Ishikawa (cell line): Measurements from ENCODE around the gene CHPF.

ENCODE experiments used
- CEBPB ChIP-seq: IDR thresholded peaks from 2 replicates; pipeline ENCODE4 v1.6.1; 2012
- CREB1 ChIP-seq: IDR thresholded peaks from 2 replicates; pipeline ENCODE4 v1.6.1; 2012; ENCODE audit warnings: low read depth
- EGR1 ChIP-seq: IDR thresholded peaks from 2 replicates; pipeline ENCODE4 v1.6.1; 2012
- EP300 ChIP-seq: IDR thresholded peaks from 2 replicates; pipeline ENCODE4 v1.6.1; 2012; ENCODE audit warnings: borderline replicate concordance
- FOXM1 ChIP-seq: IDR thresholded peaks from 2 replicates; pipeline ENCODE4 v1.6.1; 2012; ENCODE audit warnings: low read depth, borderline replicate concordance
- NFIC ChIP-seq: IDR thresholded peaks from 2 replicates; pipeline ENCODE4 v1.6.1; 2012
- RAD21 ChIP-seq: IDR thresholded peaks from 2 replicates; pipeline ENCODE4 v1.6.1; 2012; ENCODE audit warnings: low read depth
- TAF1 ChIP-seq: IDR thresholded peaks from 2 replicates; pipeline ENCODE4 v1.6.1; 2012; ENCODE audit warnings: low read depth, mild to moderate bottlenecking
- TCF12 ChIP-seq: IDR thresholded peaks from 2 replicates; pipeline ENCODE4 v1.6.1; 2012; ENCODE audit warnings: low read depth
- TEAD4 ChIP-seq: IDR thresholded peaks from 2 replicates; pipeline ENCODE4 v1.6.1; 2012
- YY1 ChIP-seq: IDR thresholded peaks from 2 replicates; pipeline ENCODE4 v1.6.1; 2012; ENCODE audit warnings: low read depth
- ZBTB7A ChIP-seq: IDR thresholded peaks from 2 replicates; pipeline ENCODE4 v1.6.1; 2012; ENCODE audit warnings: low read depth
- TF ChIP-seq, protein P1 (sequence below): IDR thresholded peaks from 2 replicates; pipeline ENCODE4 v1.6.1; 2012
- TF ChIP-seq, protein P2 (sequence below): IDR thresholded peaks from 2 replicates; pipeline ENCODE4 v1.6.1; 2012; ENCODE audit warnings: low read depth, mild to moderate bottlenecking
- TF ChIP-seq, protein P3 (sequence below): IDR thresholded peaks from 2 replicates; pipeline ENCODE4 v1.6.1; 2012

CHPF gene

DNA sequence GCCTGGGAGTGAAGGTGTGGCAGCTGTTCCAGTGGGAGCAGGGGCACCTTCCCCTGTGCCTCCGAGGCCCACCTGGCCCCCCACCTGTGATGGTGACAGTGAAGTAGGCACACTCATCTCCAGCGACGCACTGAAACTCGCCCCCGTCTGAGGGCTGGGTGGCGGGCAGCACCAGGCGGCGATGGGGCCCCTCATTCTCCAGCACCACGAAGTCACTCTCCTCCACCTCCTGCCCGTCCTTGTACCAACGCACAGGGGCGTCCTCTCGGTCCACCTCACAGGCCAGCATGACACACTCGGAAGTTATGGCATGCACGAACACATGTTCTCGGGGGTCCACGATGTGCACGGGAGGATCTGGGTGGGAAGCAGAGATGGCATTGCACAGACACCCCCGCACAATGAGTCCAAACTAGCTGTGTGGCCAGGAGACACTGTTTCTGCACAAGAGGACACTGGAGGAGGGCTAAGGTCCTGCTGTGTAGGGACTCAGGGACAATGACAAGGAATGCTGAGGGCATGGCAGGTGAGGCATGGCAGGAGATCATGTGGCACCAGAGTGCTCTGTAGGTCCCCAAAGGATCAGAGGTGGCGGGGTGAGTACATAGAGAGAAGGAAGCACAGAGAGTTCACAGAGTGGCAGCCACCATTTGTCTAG, 19.8 kb upstream of the CHPF start:
- TF ChIP-seq TCF12 (no peak), RAD21 (no peak), TAF1 (no peak), TEAD4 (no peak), CEBPB (no peak), NFIC (no peak), EGR1 (no peak), CREB1 (no peak), YY1 (no peak), ZBTB7A (no peak), EP300 (no peak), FOXM1 (no peak)
- TF ChIP-seq, protein P1, sequence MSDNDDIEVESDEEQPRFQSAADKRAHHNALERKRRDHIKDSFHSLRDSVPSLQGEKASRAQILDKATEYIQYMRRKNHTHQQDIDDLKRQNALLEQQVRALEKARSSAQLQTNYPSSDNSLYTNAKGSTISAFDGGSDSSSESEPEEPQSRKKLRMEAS = no peak
- TF ChIP-seq, protein P2, sequence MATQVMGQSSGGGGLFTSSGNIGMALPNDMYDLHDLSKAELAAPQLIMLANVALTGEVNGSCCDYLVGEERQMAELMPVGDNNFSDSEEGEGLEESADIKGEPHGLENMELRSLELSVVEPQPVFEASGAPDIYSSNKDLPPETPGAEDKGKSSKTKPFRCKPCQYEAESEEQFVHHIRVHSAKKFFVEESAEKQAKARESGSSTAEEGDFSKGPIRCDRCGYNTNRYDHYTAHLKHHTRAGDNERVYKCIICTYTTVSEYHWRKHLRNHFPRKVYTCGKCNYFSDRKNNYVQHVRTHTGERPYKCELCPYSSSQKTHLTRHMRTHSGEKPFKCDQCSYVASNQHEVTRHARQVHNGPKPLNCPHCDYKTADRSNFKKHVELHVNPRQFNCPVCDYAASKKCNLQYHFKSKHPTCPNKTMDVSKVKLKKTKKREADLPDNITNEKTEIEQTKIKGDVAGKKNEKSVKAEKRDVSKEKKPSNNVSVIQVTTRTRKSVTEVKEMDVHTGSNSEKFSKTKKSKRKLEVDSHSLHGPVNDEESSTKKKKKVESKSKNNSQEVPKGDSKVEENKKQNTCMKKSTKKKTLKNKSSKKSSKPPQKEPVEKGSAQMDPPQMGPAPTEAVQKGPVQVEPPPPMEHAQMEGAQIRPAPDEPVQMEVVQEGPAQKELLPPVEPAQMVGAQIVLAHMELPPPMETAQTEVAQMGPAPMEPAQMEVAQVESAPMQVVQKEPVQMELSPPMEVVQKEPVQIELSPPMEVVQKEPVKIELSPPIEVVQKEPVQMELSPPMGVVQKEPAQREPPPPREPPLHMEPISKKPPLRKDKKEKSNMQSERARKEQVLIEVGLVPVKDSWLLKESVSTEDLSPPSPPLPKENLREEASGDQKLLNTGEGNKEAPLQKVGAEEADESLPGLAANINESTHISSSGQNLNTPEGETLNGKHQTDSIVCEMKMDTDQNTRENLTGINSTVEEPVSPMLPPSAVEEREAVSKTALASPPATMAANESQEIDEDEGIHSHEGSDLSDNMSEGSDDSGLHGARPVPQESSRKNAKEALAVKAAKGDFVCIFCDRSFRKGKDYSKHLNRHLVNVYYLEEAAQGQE = no peak
- TF ChIP-seq, protein P3, sequence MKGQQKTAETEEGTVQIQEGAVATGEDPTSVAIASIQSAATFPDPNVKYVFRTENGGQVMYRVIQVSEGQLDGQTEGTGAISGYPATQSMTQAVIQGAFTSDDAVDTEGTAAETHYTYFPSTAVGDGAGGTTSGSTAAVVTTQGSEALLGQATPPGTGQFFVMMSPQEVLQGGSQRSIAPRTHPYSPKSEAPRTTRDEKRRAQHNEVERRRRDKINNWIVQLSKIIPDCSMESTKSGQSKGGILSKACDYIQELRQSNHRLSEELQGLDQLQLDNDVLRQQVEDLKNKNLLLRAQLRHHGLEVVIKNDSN = no peak

DNA sequence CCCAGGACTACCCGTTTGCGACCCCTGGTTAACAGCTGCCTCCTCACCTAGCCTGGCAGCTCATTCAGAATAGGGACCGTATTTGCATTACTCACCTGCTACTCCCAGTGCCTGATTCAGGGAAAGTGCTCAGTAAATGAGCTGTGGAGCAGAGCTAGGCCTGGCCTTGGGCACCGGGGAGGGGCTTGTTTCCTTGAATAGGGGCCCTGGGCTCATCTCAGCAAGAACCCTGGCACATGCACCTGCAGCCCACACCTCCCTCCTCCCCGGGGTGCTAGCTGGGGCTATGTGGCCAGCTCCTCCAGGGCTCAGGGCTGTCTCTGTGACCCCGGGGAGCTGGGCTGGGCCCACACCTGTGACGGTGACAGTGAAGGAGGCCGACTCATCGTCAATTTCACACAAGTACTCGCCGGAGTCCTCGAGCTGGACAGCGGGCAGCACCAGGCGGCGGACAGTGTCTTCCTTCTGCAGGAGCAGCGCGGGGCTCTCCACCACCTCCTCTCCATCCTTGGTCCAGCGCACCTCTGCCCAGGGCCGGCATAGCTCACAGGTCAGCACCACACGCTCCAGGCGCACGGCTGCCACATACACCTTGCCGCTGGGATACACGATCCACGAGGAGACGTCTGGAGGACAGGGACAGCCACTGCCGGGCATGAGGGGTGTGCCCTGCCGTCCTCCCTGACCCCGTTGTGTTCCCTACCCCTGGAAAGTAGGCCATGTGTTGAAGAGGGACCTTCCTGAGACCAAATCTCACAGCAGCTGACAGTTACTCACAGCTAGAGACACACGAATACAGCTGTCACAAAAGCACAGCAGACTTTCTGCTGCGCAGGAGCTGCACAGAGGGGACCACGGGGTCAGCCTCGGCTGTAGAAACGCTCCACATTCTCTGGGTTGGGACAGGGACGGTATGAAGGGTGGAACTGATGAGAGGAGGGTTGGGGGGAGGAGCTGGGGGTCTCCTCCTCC, 18.7 kb upstream of the CHPF start:
- TF ChIP-seq ZBTB7A (no peak), NFIC (no peak), CEBPB (no peak), EP300 (no peak)
- TF ChIP-seq, protein P3 = no peak
- TF ChIP-seq, protein P2 = peak; percentile 33; the same call in 1 of the 2 replicates
- TF ChIP-seq, protein P1 = no peak

DNA sequence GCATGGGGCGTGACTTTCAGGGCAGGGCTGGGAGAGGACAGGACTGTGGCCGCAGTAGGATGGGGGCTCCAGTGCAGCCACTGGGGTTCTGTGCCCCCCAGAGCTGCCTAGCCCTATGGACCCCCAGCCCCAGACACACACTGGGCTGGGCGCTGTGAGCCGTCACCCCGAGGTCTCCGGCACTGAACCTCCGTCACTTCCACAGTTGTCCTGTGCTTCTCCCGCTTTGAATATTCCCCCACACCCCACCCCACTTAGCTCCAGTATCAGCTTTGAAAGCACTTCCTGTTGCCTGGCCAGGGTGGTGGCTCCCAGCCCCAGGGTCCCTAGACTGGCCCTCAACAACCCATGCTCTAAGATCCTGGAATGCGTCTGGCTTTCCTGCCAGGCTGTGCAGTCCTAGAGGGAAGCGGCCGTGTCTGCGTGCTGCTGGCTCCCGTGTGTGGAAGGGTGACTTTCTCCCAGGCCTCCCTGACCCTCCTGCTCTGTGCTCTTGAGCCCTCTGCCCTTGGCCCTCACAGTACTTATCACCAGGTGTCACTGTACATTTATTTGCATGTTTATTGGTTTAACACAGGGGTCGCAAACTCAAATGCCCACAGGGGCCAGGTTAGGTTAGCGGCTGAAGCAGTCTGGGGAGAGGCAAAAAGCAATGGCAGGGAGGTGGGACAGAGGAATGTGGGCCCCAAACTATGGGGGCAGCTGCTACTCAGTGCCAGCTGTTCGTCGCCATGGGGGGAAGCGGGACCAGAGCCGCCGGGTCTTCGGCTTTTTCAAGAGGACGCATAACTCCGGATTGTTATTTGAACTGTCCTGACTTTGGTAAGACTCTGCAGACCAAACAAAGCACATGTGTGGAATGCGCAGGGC, 17.8 kb upstream of the CHPF start:
- TF ChIP-seq NFIC (no peak), TCF12 (no peak), EGR1 (no peak), CEBPB (no peak), TAF1 (no peak), CREB1 (no peak), RAD21 (no peak), FOXM1 (no peak), EP300 (no peak), YY1 (no peak), ZBTB7A (no peak), TEAD4 (no peak)
- TF ChIP-seq, protein P1 = no peak
- TF ChIP-seq, protein P2 = no peak
- TF ChIP-seq, protein P3 = no peak
